GM21447 (cell line): ENCODE data around the gene RSRP1.

Experiments used
- ATAC-seq: cut with Tn5 transposase; IDR thresholded peaks from one replicate; pipeline ENCODE4 v1.9.1; 2021; ENCODE audit not compliant: unreplicated experiment

Gene RSRP1

DNA sequence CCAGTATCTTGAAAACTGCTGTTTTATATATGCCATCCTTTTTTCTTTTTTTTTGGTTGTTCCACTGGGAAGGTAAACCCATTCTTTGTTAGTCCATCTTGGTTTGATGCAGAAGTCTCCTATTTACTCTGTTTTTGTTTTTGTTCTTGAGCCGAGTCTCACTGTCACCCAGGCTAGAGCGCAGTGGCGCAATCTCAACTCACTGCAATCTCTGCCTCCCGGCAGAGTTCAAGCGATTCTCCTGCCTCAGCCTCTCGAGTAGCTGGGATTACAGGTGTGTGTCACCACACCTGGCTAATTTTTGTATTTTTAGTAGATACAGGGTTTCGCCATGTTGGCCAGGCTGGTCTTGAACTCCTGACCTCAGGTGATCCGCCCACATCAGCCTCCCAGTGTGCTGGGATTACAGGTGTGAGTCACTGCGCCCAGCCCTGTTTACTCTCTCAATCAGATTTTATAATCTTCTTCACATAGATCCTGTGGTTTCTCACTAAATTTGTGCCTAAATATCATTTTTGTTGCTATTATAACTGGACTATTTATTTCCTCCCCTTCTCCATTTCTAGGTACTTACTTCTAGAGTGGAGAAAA, 27.5 kb downstream of the RSRP1 start:
- no peak for ATAC-seq

DNA sequence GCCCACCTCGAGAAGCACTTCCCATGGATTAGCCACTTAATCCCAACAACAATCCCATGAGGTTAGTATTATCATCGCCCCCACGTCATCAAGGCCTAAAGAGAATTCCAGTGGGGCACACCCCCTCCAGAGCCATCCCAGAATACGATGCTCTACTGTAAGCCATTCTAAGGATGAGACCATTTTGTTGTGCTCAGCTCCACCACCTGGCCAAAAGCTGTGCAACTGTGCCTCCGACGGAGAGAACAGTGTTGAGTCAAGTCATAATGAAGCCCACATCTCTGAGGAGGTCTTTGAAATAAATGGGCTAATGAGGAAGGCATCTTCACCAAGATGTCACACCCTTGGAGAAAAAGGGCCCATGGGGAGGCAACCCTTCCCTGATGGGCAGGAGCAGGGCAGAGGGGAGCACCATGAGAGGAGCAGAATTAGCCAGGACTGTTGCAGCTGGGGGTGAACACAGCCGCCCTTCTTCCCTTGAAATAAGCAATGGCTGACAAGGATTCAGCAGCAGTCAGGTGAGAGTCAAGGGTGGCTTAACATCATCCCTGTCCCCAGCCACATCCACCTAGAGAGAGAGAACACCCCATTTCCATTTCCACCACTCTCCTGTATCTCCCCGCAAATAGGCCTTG, 29.5 kb downstream of the RSRP1 start:
- no peak for ATAC-seq

DNA sequence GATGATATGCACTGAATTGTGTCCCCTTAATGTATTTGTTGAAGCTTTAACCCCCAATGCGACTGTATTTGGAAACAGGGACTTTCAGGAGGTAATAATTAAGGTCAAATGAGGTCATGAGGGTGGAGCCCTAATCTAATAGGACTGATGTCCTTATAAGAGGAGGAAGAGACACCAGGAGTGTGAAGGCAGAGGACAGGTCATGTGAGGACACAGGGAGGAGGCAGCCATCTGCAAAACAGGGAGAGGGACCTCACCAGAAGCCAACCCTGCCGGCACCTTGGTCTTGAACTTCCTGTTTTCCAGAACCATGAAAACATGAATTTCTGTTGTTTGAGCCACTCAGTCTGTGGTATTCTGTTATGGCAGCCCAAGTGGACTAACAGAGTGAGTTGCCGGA, 30.2 kb downstream of the RSRP1 start:
- no peak for ATAC-seq

DNA sequence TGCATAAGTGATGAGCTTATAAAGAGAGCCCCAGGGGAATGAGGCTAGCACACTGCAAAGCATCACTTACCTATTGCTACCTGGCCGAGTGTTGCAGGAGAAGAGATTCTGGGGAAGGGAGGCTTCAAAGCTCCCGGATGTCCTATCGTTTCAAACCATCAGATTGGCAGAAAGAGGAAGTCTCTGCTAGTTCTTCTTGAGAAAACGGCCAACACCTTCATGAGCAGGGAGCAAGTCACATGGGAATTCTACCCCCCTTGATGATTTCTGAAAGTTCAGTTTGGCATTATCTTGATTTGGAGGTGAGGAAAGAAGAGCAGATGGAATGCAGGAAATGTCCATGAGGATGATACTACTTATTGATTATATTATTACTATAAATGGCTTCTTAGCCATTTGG, 31.1 kb downstream of the RSRP1 start:
- ATAC-seq: no peak

DNA sequence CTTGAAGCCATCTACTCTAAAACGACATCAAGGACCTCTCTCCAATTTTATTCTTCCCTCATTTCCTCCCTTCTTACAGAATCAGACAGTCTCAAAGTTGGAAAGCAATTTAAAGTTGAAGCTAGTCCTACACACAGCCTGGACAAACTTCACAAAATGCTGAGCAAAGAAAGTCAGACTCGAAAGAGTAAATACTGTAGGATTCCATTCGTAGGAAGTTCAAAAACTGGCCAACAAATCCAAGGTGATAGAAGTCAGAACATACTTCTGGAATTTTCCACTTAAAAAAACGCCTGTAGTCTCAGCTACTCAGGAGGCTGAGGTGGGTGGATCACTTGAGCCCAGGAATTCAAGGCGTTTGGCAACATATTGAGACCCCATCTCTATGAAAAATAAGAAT, 34.5 kb downstream of the RSRP1 start:
- ATAC-seq: no peak

DNA sequence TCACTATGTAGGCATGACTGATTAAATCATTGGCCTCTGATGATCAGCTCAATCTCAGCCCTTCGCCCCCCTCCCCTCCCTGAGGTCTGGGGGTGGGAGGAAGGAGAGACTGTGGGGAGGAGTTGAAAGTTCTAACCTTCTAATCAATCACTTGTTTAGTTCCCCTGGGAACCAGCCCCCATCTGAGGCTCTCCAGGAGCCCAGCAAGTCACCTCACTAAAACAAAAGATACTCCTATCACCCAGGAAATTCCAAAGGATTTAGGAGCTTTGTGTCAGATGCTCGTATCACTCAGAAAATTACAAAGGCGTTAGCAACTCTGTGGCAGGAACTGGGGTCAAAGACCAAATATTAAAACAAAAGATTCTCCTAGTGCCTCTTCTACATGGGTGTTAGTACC, 36.5 kb downstream of the RSRP1 start:
- no peak for ATAC-seq

DNA sequence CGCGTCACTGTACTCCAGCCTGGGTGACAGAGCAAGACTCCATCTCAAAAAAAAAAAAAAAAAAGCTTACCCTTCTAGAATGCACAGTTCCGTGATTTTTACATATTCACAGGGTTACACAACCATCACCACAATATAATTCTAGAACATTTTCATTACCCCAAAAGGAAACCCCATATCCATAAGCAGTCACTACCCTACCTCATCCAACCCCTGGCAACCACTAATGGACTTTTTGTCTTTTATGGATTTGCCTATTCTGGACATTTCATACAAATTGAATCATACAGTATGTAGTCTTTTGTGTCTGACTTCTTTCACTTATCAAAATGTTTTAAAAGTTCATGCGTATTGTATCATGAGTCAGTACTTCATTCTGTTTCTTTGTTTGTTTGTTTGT, 37.7 kb downstream of the RSRP1 start:
- ATAC-seq: no peak

DNA sequence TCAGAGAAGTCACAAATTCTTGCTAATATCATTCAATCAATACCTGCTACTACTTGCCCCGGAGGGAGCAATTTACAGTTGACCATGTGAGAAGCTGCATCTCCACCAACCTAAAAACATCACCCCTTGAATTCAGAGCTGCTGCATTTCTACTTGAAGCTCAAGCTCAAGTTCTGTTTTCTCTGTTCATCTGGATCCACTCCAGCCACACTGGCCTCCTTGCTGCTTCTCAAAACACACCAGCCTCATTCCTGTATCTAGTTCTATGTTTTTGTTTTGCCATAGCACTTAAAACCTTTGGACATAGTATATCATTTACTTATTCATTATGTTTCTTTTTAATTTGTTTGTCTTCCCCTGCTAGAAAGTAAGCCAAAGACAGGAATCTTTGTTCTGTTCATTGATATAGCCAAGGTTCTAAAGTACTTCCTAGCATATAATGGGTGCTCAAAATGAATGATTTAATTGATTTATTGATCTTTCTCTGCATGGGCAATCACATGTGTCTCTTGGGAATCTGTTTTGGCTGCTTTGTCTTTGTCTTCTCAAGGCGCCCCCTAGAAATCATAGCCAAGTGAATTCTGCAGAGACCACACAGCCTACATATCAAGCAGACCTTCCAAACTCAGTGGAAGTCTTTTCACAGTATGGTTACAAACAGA, 38.6 kb downstream of the RSRP1 start:
- ATAC-seq: no peak

DNA sequence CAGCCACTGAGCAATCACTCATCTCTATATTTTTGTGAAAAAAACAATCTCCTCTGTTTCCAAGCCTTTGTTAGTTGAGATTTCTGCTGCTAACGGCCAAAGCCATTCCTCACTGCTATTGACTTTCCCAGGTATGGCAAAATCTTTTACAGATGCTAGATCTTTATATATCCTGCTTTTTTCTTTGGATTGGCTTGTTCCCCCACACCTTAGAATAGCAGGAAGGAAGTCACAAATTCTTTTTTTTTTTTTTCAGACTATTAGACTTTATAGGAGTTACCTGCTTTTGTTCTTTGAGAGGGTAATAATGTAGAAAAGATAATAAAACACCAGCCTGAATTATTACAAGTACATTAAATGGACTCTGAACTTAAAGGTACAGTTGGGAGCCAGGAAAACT, 39.2 kb downstream of the RSRP1 start:
- ATAC-seq: no peak

DNA sequence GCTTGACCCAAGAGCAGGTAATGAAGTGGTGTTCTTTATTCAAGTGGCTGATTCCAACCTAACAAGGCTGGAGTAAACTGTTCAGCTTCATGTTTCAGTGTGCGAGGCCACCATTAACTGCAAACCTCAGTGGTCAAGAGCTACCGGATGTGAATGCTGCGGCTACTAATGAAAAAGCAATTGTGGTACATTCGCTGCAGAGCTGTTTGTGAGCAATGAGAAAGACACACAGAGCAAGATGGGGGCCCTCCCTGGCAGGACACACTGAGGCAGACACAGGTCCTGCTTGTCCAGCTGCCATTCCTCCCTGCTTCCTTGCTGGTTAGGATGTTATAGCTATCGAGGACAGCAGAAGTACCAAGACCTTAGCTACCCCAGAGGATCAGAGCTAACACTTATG, 41.1 kb downstream of the RSRP1 start:
- ATAC-seq: no peak

DNA sequence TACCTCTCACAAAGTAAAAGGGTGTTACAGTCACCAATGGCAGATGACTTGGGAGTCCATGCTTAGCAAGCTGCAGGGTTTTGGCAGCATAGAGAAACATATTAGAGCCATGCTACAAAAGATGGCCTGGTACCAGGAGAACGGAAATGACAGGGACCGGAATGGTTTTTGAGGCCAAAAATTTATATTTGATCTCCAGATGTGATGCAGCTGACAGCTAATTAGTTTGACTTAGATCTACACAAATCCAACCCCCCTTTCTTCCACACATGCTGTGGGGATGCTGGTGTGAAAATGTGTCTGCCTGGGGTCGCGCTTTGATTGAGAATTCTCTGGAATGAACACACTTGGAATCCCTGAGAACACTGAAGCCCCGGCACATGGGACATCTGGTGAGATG, 41.5 kb downstream of the RSRP1 start:
- no peak for ATAC-seq

DNA sequence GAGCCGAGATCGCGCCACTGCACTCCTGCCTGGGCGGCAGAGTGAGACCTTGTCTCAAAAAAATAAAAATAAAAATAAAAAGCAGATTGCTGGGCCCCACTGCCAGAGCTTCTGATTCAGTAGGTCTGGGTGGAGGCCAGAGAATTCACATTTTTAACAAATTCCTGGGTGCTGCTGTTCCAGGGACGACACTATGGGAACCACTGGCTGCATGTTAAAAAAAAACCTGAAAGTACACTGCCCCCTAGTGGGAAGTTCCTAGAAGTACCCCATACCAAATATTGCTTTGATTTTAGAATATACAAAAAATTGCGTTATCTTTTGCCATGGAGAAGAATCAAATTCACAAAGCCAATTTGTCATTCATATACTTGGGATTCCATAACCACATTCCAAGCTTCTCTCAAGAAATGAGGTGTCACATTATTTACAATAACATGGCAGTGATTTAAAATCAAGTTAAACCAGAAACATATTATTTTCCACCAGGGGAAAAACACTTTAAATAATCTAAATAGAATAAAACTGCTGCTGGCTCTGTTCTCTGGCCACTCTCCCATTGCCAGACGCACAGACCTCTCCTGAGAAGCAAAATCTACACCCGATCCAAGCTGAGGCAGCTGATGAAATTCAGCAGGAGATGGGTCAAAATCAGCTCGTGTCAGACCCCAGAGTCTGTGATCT, 42.3 kb downstream of the RSRP1 start:
- ATAC-seq: no peak

DNA sequence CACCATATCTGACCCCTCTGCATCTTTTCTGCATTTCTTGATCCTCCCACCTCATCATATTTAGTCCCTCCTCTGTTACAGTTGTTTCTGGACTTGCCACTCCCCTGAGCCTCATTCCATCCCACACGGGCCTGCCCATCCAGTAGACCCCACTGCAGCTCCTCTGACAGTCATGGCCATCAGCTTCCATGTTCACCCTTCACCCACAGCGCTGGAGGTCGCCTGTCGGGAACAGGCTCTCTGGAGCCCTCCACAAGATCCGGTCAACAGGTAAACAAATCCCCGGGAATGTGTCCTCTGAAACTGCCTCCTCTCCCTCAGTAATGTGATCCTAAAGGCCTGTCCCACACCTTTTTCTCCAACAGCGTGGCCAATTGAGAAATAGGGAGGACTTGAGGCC, 46.2 kb downstream of the RSRP1 start:
- ATAC-seq: no peak

DNA sequence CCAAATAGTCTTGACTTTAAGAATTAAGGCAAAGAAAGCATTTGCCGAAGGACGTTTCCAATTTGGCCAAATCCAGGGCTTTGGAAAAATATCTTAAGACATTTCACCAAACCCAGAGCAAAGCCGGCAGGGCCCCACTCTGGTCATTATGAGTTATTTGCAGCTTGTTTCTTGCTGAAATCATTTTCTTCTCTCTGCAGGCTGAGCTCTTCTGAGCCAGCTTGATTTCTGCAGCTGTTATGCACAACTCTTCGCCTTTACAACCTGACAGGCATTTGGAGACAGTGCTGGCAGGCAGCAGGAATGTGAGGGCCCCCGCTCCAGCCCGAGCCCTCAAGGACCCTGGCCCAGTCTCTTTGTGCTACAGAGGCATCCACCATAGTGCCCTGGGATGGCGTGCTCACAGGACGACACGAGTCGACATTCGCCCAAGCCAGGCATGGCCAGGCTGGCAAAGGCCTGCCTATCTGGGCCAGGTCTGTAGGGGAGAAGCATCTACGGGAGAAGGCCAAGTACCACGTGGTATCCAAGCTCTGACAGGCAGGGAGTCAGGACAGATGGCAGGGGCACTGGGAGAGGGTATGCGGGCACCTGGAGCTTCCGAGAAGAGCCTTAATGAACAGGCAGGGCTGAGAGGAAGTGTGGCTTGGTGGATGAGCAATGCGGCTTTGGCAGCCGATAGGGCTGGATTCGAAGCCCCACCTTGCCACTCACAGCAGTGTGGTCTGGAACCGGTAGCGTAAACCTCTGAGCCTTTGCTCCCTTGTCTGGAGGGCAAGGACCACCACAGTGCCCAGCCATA, 47.2 kb downstream of the RSRP1 start:
- ATAC-seq: no peak

DNA sequence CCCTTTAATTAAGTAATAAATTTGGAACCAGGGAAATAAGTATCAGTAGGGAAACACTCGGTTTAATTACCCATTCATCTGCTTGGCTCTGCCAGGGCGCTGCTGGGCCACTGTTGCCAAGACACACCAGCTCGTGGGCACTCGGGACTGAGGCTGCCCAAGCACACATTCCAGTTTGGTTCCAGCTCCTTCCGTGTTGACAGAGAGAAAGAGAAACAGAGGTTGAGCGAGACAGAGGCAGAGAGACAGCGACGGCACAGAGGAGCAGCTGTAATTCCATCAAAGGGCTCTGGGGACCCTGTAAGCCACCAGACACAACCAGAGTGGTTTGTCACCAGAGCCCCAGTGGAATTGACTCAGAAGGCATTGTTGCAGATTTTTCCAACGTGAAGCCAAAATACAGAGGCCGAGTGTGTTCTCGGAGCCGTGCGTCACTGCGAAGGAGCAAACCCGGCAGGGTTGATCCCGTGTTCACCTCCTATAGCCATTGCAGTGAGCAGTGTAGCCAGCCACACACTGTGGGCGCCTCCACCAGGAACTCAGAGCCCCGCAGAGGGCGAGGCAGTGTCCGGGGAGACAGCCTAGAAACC, 48.5 kb downstream of the RSRP1 start:
- ATAC-seq: no peak

DNA sequence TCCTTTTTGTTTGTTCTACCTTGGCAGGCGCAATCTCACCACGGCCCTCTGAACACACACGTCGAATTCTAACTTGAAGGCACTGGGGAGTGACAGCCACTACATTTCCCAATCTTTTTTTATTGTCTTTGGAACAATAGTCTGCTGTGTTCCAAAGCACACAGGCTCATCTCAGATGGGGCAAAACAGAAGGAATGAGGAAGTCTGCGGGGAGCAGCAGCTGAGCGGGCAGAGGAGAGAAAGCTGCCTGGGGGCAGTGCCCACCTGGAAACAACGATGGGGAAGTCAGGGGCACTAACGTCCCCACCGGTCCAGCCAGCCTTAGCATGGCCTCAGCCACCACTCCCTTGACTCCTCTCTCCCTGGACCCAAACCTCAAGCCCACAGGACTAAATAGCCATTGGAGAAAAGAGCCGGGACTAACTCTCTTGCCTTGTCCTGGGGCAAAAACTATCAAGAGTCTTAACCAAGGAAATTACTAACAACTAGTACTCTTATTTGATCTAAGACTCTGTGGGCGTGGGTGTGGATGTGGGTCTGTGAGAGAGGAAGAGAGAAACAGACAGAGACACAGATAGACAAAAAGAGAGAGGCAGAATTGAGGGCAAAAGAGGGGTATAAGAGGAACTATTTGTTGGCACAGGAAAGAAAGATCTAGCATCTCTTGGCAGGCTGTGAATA, 49.1 kb downstream of the RSRP1 start:
- no peak for ATAC-seq

DNA sequence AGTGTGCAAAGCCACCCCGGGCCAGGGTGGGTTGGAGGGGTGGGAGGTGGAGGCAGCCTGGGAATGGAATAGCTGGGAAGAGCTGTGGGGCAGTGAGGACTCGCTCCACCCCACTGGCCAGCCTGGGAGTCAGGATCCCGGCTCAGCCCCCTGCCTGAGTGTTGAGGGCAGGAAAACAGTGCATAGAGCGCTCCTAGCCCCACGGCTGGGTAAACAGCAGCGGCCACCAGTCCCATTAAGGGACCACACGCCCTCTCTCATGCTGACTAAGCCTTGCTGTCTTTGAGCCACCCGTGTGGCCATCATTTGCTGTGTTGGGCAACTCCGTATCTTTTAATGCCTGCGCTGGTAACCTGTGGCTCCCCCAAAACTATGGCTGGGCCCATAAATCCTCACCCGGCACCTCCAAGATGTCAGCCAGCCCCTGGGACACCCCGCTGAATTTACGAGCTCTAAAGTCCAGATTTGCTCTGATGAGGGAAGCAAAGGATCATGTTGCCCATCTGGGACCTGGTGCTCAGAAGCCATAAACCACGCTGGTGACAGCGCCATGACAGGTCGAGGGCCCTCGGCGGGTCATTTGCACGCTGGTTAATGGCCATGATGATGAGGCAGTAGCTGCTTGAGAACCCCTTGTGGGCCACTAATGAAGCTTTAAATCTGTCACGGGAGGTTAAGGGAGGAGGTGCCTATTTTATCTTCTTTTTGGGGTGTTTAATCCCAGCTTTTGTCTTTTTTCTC, 49.8 kb downstream of the RSRP1 start:
- no peak for ATAC-seq

DNA sequence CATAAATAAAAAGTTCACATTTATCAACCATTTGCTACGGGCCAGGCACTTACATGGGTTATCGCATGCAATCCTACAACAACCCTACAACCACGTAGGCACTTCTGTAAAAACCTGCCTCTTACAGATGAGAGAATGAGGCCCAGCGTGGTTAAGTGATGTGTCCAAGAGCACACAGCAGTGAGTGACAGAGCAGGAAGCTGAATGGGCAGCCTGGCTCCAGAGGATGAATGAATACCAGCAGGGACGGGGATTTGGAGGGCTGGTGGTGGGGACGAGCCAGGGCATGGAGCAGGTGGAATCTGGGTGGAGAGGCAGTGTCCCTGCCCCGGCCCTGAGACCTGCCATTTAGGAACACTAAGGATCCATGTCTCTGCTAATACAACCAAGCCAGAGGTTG, 50.4 kb downstream of the RSRP1 start:
- no peak for ATAC-seq

DNA sequence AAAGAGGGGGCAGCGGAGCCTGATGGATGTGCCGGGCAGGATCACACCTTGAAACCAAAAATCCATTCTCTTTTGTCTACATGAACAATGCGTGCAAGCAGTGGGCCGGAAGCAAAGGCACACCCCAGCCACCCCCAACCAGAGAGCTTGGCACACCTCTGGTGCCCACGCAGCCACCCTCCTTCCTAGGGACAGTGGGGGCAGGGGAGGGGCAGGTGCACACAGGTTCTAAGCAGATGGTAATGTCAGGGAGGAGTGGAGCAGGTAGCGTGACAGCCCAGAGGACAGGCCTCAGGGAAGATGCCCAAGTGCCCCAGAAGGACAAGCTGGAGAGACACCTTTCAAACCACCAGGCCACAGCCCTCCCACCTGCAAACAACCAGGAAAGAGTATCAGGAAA, 51.4 kb downstream of the RSRP1 start:
- no peak for ATAC-seq

DNA sequence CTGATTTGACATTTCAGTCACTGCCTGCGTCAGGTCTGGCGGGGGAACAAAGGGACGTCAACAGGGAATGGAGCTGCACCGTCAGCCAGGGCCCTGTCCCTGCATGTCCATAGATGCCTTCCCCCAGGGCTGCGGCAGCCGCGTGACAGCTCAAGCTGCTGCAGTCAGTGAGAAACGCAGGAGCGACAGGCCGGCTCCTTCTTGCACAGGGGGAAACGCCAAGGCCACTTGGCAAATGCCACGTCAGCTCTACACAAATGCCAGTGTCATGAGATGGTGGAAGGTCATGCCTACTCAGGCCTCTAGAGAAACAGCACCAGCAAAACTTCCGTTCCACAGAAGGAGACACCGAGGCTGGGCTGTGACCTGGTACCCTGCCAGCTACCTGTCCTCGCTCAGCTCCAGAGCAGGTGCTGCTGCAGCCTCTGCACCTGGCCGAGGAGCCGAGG, 52.7 kb downstream of the RSRP1 start:
- ATAC-seq: no peak
